H1 (cell line): ENCODE results near the gene SLC39A8. TPM values are rescaled to one million over a fixed set of nuclear protein-coding genes. Genes with fewer than 3 reads are reported as not detected.

Experiments used
- CTCF ChIA-PET: fragments of 300-600 bp; sonication (Branson Sonifier 250); formaldehyde crosslinking; loops from one replicate; lab custom pipeline; 2021; ENCODE audit not compliant: partially characterized antibody; lab: Charles Lee
- POLR2A ChIA-PET: fragments of 300-600 bp; sonication (Branson Sonifier 250); formaldehyde crosslinking; loops from one replicate; lab custom pipeline; 2021; ENCODE audit warnings: inconsistent platforms; ENCODE audit not compliant: partially characterized antibody; lab: Charles Lee
- DNase-seq, 2 experiments: peaks; one replicate each; pipeline versions ENCODE4 v3.0.0 to v3.0.0-alpha.2; 2010 to 2022; ENCODE audit warnings: low spot score in 2 of 2, low read depth in 1 of 2, mixed read lengths in 1 of 2
- FAIRE-seq: peaks from 2 replicates; lab custom pipeline; 2011; peaks lifted over from hg19 to GRCh38; lab: Jason Lieb, UNC
- H2AFZ ChIP-seq: 2 replicates; pipeline ENCODE4 v1.8.1; 2012; ENCODE audit warnings: low read length, inconsistent platforms
- H2AK5ac ChIP-seq: 2 replicates; pipeline ENCODE4 v1.6.1; 2013; ENCODE audit warnings: low read depth, low read length
- H2BK120ac ChIP-seq: replicated peaks from 2 replicates; pipeline ENCODE3; 2013; ENCODE audit warnings: low read depth, low read length, inconsistent platforms
- H2BK12ac ChIP-seq: 2 replicates; pipeline ENCODE4 v1.6.1; 2013; ENCODE audit warnings: low read depth, low read length
- H2BK15ac ChIP-seq: 2 replicates; pipeline ENCODE4 v1.6.1; 2013; ENCODE audit warnings: low read length
- H2BK20ac ChIP-seq: 2 replicates; pipeline ENCODE4 v1.6.1; 2013; ENCODE audit warnings: low read length
- H2BK5ac ChIP-seq: 2 replicates; pipeline ENCODE4 v1.6.1; 2013; ENCODE audit warnings: low read depth, low read length
- H3K14ac ChIP-seq: 2 replicates; pipeline ENCODE4 v1.6.1; 2013; ENCODE audit warnings: inconsistent platforms; ENCODE audit not compliant: insufficient read length
- H3K18ac ChIP-seq: 2 replicates; pipeline ENCODE4 v1.6.1; 2013; ENCODE audit warnings: low read length; ENCODE audit errors: extremely low read depth
- H3K23ac ChIP-seq: 2 replicates; pipeline ENCODE4 v1.6.1; 2013; ENCODE audit warnings: inconsistent platforms; ENCODE audit not compliant: insufficient read length
- H3K23me2 ChIP-seq: 2 replicates; pipeline ENCODE4 v1.6.1; 2013; ENCODE audit warnings: low read depth, low read length
- H3K27ac ChIP-seq: 2 replicates; pipeline ENCODE4 v1.6.1; 2011; ENCODE audit warnings: low read depth, low read length, inconsistent platforms
- H3K27me3 ChIP-seq, 4 experiments: replicated peaks in 1 of 4; 1 replicate in 1 of 4; 2 replicates in 3 of 4; pipeline versions ENCODE4 v1.6.1 to v1.8.1; 2011 to 2013; ENCODE audit warnings: low read length in 3 of 4, mild to moderate bottlenecking in 3 of 4, inconsistent platforms in 2 of 4, mixed read lengths in 2 of 4, moderate library complexity in 1 of 4; ENCODE audit not compliant: control insufficient read depth in 3 of 4, insufficient read depth in 3 of 4; ENCODE audit errors: extremely low read depth in 1 of 4
- H3K36me3 ChIP-seq, 4 experiments: 2 replicates each; pipeline versions ENCODE4 v1.6.1 to v1.8.1; 2011 to 2013; ENCODE audit warnings: mild to moderate bottlenecking in 4 of 4, low read length in 3 of 4, moderate library complexity in 2 of 4, control low read depth in 1 of 4, inconsistent platforms in 1 of 4; ENCODE audit not compliant: insufficient read depth in 4 of 4, control insufficient read depth in 2 of 4
- H3K4ac ChIP-seq: replicated peaks from 2 replicates; pipeline ENCODE3; 2013; ENCODE audit warnings: low read length, low read depth, mixed read lengths, inconsistent platforms; ENCODE audit not compliant: insufficient read length
- H3K4me1 ChIP-seq, 4 experiments: replicated peaks in 1 of 4; 1 replicate in 1 of 4; 2 replicates in 3 of 4; pipeline versions ENCODE4 v1.6.1 to v1.8.1; 2011 to 2013; ENCODE audit warnings: low read length in 3 of 4, inconsistent platforms in 2 of 4, mixed read lengths in 1 of 4; ENCODE audit not compliant: insufficient read depth in 4 of 4, control insufficient read depth in 3 of 4
- H3K4me2 ChIP-seq, 2 experiments: 2 replicates each; pipeline versions ENCODE4 v1.6.1 to v1.8.1; 2011 to 2013; ENCODE audit warnings: low read depth in 2 of 2, low read length in 2 of 2, control low read depth in 1 of 2, inconsistent platforms in 1 of 2, mild to moderate bottlenecking in 1 of 2; ENCODE audit not compliant: insufficient read depth in 1 of 2
- H3K4me3 ChIP-seq, 4 experiments: fragments of 200-600, 300-600 bp in 1 of 4; sonication (generic), shearing (Covaris generic), sonication (Bioruptor Twin) in 1 of 4; 2 replicates each; pipeline versions ENCODE4 v1.5.1 to v1.8.1; 2011 to 2016; ENCODE audit warnings: low read length in 4 of 4, low read depth in 3 of 4, control low read depth in 2 of 4, inconsistent platforms in 2 of 4, mild to moderate bottlenecking in 2 of 4, mixed read lengths in 1 of 4, moderate library complexity in 1 of 4; ENCODE audit not compliant: insufficient read depth in 2 of 4; ENCODE audit errors: extremely low read depth in 1 of 4
- H3K56ac ChIP-seq: replicated peaks from 2 replicates; pipeline ENCODE3; 2013; ENCODE audit warnings: low read depth, mild to moderate bottlenecking, mixed read lengths, low read length, inconsistent platforms; ENCODE audit not compliant: insufficient read length
- H3K79me1 ChIP-seq: 2 replicates; pipeline ENCODE4 v1.6.1; 2013; ENCODE audit warnings: low read depth, low read length, control low read depth
- H3K79me2 ChIP-seq, 2 experiments: 2 replicates each; pipeline versions ENCODE4 v1.6.1 to v1.8.1; 2012 to 2013; ENCODE audit warnings: low read length in 2 of 2, mild to moderate bottlenecking in 2 of 2, inconsistent platforms in 1 of 2; ENCODE audit not compliant: insufficient read depth in 2 of 2, control insufficient read depth in 1 of 2
- H3K9ac ChIP-seq, 4 experiments: replicated peaks in 1 of 4; 1 replicate in 1 of 4; 2 replicates in 3 of 4; pipeline versions ENCODE4 v1.6.1 to v1.8.1; 2011 to 2013; ENCODE audit warnings: low read depth in 3 of 4, low read length in 3 of 4, control low read depth in 2 of 4, mild to moderate bottlenecking in 2 of 4, moderate library complexity in 2 of 4, inconsistent platforms in 1 of 4; ENCODE audit errors: extremely low read depth in 1 of 4
- H3K9me3 ChIP-seq, 2 experiments: 2 replicates each; pipeline versions ENCODE4 v1.6.1 to v1.8.1; 2012 to 2013; ENCODE audit warnings: mild to moderate bottlenecking in 2 of 2, moderate library complexity in 2 of 2, control low read depth in 1 of 2, inconsistent platforms in 1 of 2, low read depth in 1 of 2, low read length in 1 of 2, mixed read lengths in 1 of 2; ENCODE audit not compliant: insufficient read depth in 2 of 2
- H4K20me1 ChIP-seq, 2 experiments: replicated peaks in 1 of 2; 2 replicates each; pipeline versions ENCODE3 to v1.8.1; 2011 to 2013; ENCODE audit warnings: inconsistent platforms in 2 of 2, low read length in 2 of 2, mild to moderate bottlenecking in 1 of 2; ENCODE audit not compliant: insufficient read depth in 2 of 2, control insufficient read depth in 1 of 2
- H4K5ac ChIP-seq: 2 replicates; pipeline ENCODE4 v1.6.1; 2013; ENCODE audit warnings: low read length, low read depth, mixed read lengths, inconsistent platforms; ENCODE audit not compliant: insufficient read length
- H4K8ac ChIP-seq: 2 replicates; pipeline ENCODE4 v1.8.0; 2013; ENCODE audit warnings: mild to moderate bottlenecking, moderate library complexity, low read length, inconsistent platforms; ENCODE audit not compliant: insufficient read depth; ENCODE audit errors: extremely low read depth
- H4K91ac ChIP-seq: replicated peaks from 2 replicates; pipeline ENCODE3; 2013; ENCODE audit warnings: low read length, mixed read lengths, inconsistent platforms; ENCODE audit not compliant: insufficient read length
- ATF2 ChIP-seq: IDR thresholded peaks from 2 replicates; pipeline ENCODE4 v1.6.1; 2012; ENCODE audit warnings: low read length, inconsistent platforms
- BACH1 ChIP-seq: IDR thresholded peaks from 2 replicates; pipeline ENCODE4 v1.6.1; 2012; ENCODE audit warnings: low read length, improper control_type of control experiment
- CHD1 ChIP-seq: IDR thresholded peaks from 2 replicates; pipeline ENCODE4 v1.6.1; 2012; ENCODE audit warnings: low read depth, low read length, improper control_type of control experiment
- GTF2F1 ChIP-seq: IDR thresholded peaks from 2 replicates; pipeline ENCODE4 v1.6.1; 2012; ENCODE audit warnings: low read depth, low read length, improper control_type of control experiment, borderline replicate concordance
- KDM5A ChIP-seq: fragments of 200-600 bp; IDR thresholded peaks from 2 replicates; pipeline ENCODE4 v1.7.1; 2012; ENCODE audit warnings: mild to moderate bottlenecking, low read length, inconsistent platforms, mixed read lengths
- NANOG ChIP-seq: IDR thresholded peaks from 2 replicates; pipeline ENCODE4 v1.6.1; 2011; ENCODE audit warnings: low read length, low read depth, mild to moderate bottlenecking, inconsistent platforms; ENCODE audit not compliant: insufficient read depth, poor library complexity, severe bottlenecking
- RBBP5 ChIP-seq: IDR thresholded peaks from 2 replicates; pipeline ENCODE4 v1.7.1; 2012; ENCODE audit warnings: low read depth, mild to moderate bottlenecking, inconsistent platforms, low read length, moderate library complexity, borderline replicate concordance
- RFX5 ChIP-seq: IDR thresholded peaks from 2 replicates; pipeline ENCODE4 v1.6.1; 2011; ENCODE audit warnings: low read depth, low read length, improper control_type of control experiment, borderline replicate concordance
- RXRA ChIP-seq: IDR thresholded peaks from 2 replicates; pipeline ENCODE4 v1.6.1; 2011; ENCODE audit warnings: low read depth, mild to moderate bottlenecking, low read length, moderate library complexity; ENCODE audit not compliant: insufficient read depth
- SAP30 ChIP-seq: fragments of 300-600 bp; sonication (generic); IDR thresholded peaks from 2 replicates; pipeline ENCODE4 v1.7.1; 2012; ENCODE audit warnings: low read length, moderate library complexity, mild to moderate bottlenecking, inconsistent platforms; ENCODE audit not compliant: insufficient read depth, insufficient replicate concordance
- SP2 ChIP-seq: IDR thresholded peaks from 2 replicates; pipeline ENCODE4 v1.6.1; 2012; ENCODE audit warnings: mild to moderate bottlenecking, low read length, inconsistent platforms
- TAF1 ChIP-seq: IDR thresholded peaks from 2 replicates; pipeline ENCODE4 v1.6.1; 2011; ENCODE audit warnings: mild to moderate bottlenecking, low read depth, low read length
- YY1 ChIP-seq: IDR thresholded peaks from 2 replicates; pipeline ENCODE4 v1.6.1; 2011; ENCODE audit warnings: low read depth, mild to moderate bottlenecking, low read length
- WGBS, 2 experiments: shearing (Covaris generic) in 1 of 2; methylation state at CpG; one replicate each; pipeline versions ENCODE4 v1.1.6 to v1.1.7; 2013 to 2015; ENCODE audit warnings: low lambda C conversion rate in 2 of 2, mixed read lengths in 2 of 2, inconsistent platforms in 1 of 2, low coverage in 1 of 2, missing lambda C conversion rate in 1 of 2; ENCODE audit not compliant: insufficient replicate concordance in 2 of 2, insufficient coverage in 1 of 2, insufficient read length in 1 of 2; ENCODE audit errors: extremely low coverage in 1 of 2, missing lambda C conversion rate in 1 of 2; 5-methylcytosine and 5-hydroxymethylcytosine counted together
- polyA plus RNA-seq, 7 experiments: library from polyadenylated mRNA; depleted of rRNA in 3 of 7; stranded (reverse) in 5 of 7; unstranded in 2 of 7; fragments of >200 nt in 5 of 7; fragments of 200-250 nt in 2 of 7; gene quantifications; 1 replicate in 5 of 7; 2 replicates in 1 of 7; 4 replicates in 1 of 7; pipeline versions ENCODE4 v1.2.1 to v1.2.3, GENCODE V29; 2011 to 2013; ENCODE audit warnings: missing spikeins in 2 of 7, mixed read lengths in 2 of 7
- total RNA-seq: library from RNA; stranded (reverse); fragmentation: NEBNext Ultra II Directional; extraction: Animal tissue kit (Norgen Biotek cat#: 25700); gene quantifications from 2 replicates; pipeline ENCODE4 v1.2.1, GENCODE V29; 2021

Gene SLC39A8
- total and polyA plus RNA-seq, 2 of the 8 experiments (the other 6 are each of a cell fraction or from before 2014, with no cell fraction given), result 6.4 to 38.7 TPM

DNA sequence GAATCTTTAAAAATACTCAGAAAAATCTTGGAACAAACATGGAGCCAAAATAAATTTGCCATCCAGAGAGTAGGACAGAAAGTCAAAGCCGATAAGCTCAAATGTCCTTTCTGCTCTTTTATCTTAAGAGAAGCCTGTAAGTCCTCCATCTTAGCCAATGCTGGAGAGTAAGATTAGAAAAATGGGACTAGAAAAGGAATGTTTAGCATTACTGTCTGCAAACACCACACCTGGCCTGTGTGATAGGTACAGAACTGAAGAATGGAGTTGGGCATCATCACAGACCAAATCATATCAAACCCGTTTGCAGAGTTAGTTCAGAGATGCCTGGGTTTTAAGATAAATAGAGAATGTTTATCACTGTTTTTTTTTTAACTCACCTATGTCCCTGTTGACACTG is 10.5 kb upstream of the SLC39A8 start:
- Histone ChIP-seq H4K5ac (no peak overlapping the region), H4K8ac (no peak overlapping the region), H2BK12ac (no peak overlapping the region), H2BK120ac (no peak overlapping the region), H3K9me3 (no peaks in the 10 kb centered on the region), H3K18ac (no peak overlapping the region), H3K4ac (no peak overlapping the region), H2BK15ac (no peak overlapping the region), H3K79me2 (no peaks in the 10 kb centered on the region), H3K14ac (no peak overlapping the region), H3K4me1 (peaks cover 0 to 3% (median 0%) of the 10 kb centered on the region in 4 experiments; a peak in 1 of 7 replicates), H3K36me3 (no peaks in the 10 kb centered on the region), H3K79me1 (no peaks in the 10 kb centered on the region), H3K56ac (no peak overlapping the region), H3K27me3 (no peaks in the 10 kb centered on the region), H2AK5ac (no peak overlapping the region), H3K23me2 (no peaks in the 10 kb centered on the region), H3K4me2 (no peak overlapping the region), H3K27ac (no peak overlapping the region), H2AFZ (no peak overlapping the region), H3K9ac (no peak overlapping the region), H4K91ac (no peak overlapping the region), H3K4me3 (no peak overlapping the region), H2BK20ac (no peak overlapping the region), H2BK5ac (no peak overlapping the region), H4K20me1 (no peaks in the 10 kb centered on the region), H3K23ac (no peak overlapping the region)
- ChIA-PET CTCF (no interaction called here), POLR2A (no interaction called here)
- FAIRE-seq, result no peak
- DNase-seq, result no peak
- 97% methylated on average over 2 of the region's 2 CpGs; no CpG with 5 or more reads in 1 of the 2 experiments for WGBS, 2 experiments
- TF ChIP-seq TAF1 (no peak), RBBP5 (no peak), KDM5A (no peak), YY1 (no peak), ATF2 (no peak), BACH1 (no peak), CHD1 (no peak), NANOG (no peak), SAP30 (no peak), RXRA (no peak), RFX5 (no peak), SP2 (no peak), GTF2F1 (no peak)
